ENCODE results near the gene ROR2.
"Not testable (repeated sequence)": the region's sequence is repeated elsewhere in the genome, so short reads cannot be mapped to it uniquely, and the experiment has no call there.

The ROR2 gene

DNA sequence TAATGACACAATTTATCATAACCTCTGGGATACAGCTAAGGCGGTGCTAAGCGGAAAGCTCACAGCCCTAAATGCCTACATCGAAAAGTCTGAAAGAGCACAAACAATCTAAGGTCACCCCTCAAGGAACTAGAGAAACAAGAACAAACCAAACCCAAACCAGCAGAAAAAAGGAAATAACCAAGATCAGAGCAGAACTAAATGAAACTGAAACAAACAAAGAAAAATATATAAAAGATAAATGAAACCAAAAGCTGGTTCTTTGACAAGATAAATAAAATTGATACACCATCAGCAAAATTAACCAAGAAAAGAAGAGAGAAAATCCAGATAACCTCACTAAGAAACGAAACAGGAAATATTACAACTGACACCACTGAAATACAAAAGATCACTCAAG is 409.5 kb downstream of the ROR2 start:
- not testable (repeated sequence) for DNase-seq (ENCODE audit: low read depth in 2 of 3, low spot score in 2 of 3)

DNA sequence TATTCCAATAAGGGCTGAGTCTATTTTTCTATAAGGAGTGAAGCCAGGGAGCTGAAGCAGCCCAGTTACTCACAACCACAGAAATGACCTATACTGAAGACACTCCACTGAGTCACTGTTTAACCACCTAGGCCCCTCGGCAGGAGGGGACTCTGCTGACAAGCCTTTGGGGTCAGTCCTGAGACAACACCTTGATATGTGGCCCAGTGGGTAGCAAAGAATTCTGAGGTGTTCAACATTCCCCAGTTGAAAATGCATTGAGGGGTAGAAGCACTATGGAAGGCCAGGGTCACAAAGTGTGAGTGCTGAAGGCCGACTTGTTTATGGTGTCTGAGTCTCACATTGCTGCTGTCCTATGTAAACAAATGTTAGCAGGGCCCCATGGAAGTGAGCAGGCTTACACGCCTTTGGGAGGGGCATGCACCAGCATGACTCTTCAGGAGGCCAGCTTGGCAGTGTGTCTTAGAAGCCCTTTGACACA is 413.8 kb downstream of the ROR2 start:
- DNase-seq (ENCODE audit: low read depth in 2 of 3, low spot score in 2 of 3): no peak

DNA sequence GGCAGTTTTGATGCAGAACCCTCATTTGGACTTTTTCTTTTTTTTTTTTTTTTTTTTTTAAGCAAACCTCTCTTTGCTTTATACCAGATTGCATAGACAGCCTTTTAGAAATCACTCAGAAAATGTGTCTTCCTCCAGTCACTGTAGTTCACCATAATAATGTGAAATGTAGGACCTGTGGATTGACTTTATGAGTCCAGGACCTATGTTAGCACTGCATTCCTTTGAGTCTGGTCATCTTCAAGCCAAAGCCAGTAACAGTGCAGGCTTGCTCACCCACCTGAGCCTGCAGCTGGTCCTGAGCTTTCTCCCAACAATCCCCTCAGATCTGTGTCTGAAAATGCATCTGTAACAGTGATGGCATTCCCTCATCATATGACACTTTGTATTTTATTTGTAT is 415.7 kb downstream of the ROR2 start:
- no peak for DNase-seq (ENCODE audit: low read depth in 2 of 3, low spot score in 2 of 3)

DNA sequence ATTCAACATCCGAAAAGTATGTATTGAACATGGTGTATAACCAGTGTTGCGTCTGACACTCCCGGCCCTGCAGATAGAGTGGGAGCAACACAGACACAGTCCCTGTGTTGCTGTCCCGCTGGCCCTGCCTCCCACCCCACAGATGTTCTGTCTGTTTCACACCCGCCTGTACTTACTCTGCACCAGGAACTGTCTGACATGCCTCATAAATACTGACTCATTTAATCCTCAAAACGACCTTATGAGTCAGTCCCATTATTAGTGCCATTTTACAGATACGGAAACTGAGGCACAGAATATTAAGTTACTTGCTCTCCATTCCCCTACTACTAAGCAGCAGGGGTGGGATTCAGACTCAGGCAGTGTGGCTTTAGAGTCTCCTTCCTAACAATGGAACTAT is 416.6 kb downstream of the ROR2 start:
- no peak for DNase-seq (ENCODE audit: low read depth in 2 of 3, low spot score in 2 of 3)

DNA sequence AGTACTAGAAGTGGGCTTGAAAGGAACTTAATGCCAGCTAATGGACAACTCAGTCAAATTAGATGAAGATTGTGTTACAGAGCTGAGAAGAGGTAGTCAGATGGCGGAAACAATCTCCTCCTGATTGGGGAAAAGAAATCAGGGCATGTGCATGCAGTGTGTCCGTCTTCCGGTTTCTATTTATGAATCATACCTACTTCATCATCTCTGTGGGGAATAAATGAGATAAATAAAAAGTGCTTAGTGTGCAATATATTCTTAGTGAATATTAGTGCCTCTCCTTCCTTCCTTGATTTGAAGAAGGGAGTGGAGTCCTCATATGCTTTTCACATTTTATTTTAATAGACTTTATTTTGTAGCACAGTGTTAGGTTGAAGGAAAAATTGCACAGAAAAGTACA is 417.7 kb downstream of the ROR2 start:
- no peak for DNase-seq (ENCODE audit: low read depth in 2 of 3, low spot score in 2 of 3)

DNA sequence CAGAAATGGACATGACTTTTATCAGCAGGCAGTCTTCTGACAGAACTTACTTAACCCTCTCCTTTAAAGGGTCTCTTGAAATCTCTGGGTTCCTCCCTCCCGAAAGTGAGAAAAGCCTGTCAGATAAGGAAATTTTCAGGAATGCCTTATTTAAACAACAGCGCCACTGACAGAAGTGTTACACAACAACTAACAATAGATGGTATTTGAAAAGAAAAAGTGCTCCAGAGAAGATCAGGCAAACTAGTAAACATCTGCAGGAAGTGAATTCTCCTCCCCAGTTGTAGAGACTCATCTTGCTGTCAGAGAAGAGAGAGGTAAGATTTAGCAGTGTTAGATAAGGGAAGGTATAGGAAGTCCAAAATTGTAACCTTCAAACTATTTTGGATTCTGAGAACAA is 419.2 kb downstream of the ROR2 start:
- DNase-seq (ENCODE audit: low read depth in 2 of 3, low spot score in 2 of 3): no peak

DNA sequence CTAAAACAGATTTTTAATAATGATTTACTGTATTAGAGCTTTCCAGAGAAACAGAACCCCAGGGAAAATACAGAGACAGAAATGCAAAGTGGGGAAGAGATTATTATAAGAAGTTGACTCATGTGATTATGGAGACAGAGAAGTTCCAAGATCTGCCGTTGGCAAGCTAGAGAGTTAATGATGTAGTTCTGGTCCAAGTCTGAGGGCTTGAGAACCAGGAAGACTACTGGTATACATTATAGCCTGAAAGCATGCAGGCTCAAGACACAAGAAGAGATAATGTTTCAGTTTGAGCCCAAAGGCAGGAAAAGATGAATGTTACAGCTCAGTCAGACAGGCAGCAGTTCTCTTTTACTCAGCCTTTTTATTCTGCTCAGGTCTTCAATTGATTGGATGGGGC is 427.5 kb downstream of the ROR2 start:
- no peak for DNase-seq (ENCODE audit: low read depth in 2 of 3, low spot score in 2 of 3)

DNA sequence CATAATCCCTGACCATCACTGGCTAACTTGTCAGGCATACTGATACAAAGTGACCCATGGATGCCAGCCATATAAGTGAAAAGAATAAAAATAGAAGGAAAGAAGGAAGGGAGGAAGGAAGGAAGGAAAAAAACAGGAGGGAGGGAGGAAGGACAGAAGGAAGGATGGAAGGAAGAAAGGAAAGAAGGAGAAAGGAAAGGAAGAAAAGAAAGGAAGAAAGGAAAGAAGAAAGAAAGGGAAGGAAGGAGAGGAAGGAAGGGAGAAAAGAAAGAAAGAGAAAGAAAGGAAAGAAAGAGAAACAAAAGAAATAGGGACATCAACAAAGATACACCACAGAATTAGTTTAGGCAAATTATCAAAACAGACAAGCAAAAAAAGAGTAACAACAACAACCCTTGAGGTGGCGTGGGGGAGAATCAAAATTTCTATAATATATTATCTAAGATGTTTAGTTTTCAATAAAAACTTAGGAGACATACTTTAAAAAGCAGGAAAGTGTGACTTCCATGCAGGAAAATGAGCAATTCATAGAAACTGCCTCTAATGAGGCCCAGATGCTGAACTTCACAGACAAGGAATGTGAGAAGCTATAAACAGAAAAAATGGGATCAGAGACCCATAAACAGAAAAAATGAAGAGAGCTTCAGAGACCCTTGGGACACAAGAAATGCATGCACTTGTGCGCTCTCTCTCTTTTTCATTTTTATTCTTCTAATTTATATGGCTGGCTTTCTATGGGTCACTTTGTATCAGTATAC is 430.3 kb downstream of the ROR2 start:
- DNase-seq (ENCODE audit: low read depth in 2 of 3, low spot score in 2 of 3): no peak

DNA sequence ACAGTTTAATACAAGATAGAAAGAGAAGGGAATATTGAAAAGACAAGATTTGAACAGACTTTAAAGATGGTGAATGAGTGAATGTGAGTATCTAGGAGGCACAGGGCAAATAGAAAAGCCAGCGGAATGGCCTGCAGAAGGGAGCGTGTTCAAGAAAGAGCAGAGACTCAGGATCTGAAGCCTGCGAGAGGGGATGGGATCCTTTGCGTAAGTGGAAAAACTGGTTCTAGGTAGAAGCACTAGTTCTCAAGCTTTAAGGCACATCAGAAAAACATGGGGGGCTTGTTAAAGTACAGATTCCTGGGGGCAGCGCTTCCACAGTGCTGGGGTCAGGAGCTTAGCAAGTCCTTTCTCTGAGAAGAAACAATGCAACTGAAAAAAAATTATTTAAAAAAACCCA is 431.6 kb downstream of the ROR2 start:
- DNase-seq (ENCODE audit: low read depth in 2 of 3, low spot score in 2 of 3): no peak

DNA sequence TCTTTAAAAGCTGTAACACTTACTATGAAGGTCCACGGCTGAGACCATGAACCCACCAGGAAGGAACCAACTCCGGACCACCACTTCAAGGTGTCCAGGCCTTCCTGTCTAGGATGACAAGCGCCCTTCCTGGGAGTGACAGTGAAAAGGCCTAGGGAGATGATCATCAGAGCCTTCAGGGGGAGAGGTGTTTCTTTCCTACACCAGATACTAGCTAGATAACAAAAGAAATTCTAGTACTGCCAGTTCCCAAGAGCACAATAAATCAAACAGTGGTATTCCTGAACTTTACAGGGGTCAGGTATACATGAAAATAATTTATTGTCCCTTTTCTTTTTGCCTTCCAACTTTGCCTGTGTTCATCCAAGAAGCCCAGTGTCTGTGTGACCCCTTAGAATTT is 432.2 kb downstream of the ROR2 start:
- DNase-seq (ENCODE audit: low read depth in 2 of 3, low spot score in 2 of 3): no peak

DNA sequence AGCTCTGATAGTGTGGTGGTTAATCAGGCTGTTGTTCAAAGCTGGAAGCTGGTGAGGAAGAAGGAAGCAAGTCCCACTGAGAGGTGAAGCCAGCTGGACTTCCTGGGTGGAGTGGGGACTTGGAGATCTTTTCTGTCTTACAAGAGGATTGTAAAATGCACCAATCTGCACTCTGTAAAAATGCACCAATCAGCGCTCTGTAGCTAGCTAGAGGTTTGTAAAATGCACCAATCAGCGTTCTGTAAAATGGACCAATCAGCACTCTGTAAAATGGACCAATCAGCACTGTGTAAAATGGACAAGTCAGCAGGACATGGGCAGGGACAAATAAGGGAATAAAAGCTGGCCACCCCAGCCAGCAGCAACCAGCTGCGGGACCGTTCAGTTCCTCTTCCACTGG is 432.7 kb downstream of the ROR2 start:
- not testable (repeated sequence) for DNase-seq (ENCODE audit: low read depth in 2 of 3, low spot score in 2 of 3)

DNA sequence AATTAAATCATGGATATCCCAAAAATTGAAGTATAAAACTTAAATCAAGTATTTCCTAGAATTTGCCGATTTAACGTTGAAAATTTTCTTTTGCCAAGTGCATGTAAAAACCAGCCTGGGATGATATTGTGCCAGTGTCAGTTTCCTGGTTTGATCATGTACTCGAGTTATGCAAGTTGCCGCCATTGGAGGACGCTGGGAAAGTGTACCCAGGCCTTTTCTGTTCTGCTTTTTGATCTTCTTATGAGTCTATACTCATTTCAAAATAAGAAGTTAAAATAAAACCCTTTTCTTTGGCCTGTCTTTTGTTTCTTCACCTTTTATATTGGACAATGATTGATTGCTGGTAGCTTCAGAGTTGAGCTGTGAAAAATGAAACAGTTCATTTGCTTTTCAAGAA is 433.3 kb downstream of the ROR2 start:
- DNase-seq (ENCODE audit: low read depth in 2 of 3, low spot score in 2 of 3): no peak

DNA sequence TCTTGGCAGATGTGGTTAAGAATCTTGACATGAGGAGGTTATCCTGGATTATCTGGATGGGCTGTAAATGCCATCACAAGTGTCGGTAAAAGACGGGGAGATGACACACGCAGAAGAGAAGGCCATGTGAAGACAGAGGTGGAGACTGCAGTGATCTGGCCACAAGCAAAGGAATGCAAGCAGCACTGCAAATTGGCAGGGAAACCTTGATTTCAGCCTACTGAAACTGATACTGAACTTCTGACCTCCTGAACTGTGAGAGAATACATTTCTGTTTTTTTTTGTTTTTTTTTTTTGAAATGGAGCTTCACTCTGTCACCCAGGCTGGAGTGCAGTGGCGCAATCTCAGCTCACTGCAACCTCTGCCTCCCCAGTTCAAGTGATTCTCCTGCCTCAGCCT is 433.9 kb downstream of the ROR2 start:
- no peak for DNase-seq (ENCODE audit: low read depth in 2 of 3, low spot score in 2 of 3)

DNA sequence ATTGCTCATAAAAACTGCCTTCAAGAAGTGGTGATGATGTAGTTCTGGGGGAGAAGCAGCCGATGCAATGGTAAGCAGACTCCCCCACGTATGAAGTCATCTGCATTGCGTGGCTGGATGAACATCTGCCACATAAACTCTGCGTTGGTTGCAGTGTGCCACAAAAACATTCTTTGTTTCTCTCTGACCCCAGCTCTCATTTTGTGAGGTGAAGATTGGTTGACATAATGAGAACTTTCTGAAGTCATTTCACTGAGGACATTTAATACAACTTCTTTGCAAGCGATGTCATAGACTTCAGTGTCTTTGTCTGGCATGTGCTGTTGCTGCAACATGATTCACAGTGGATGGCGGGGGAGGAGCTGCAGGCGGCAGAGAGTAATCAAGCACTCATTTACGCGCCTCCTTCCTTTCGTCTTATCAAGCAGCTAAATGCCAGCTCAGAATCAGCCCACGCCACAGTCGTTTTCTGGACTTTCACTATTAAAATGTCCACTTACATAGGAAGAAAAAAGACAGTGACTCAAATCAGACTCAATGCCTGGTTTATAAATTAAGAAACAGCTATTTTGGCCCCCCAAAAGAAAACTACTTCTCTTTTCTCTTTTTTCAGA is 434.8 kb downstream of the ROR2 start:
- no peak for DNase-seq (ENCODE audit: low read depth in 2 of 3, low spot score in 2 of 3)

All from activated CD8-positive, alpha-beta memory T cell treated with anti-CD3 and anti-CD28 coated beads for 48 hours (primary cell).